K562 (cell line): ENCODE data around the gene VWA7. TPM values are rescaled to one million over a fixed set of nuclear protein-coding genes. Genes with fewer than 3 reads are reported as not detected.
A peak's percentile ranks its signal among the peaks of the same experiment; 100 is the strongest.

ENCODE experiments used
- ELF1 ChIP-seq: fragments of 200-800 bp; sonication (Bioruptor generic); IDR thresholded peaks from 2 replicates; pipeline ENCODE4 v1.6.1; 2016; ENCODE audit warnings: missing genetic modification characterization, missing compliant biosample characterization
- ELK3 ChIP-seq: fragments of 450-650 bp; formaldehyde crosslinking; IDR thresholded peaks from 2 replicates; pipeline ENCODE4 v1.4.0; 2020; ENCODE audit warnings: mild to moderate bottlenecking
- ILF3 ChIP-seq: fragments of 450-650 bp; IDR thresholded peaks from 2 replicates; pipeline ENCODE4 v1.6.1; 2018; ENCODE audit warnings: antibody characterized with exemption, mild to moderate bottlenecking, moderate library complexity, borderline replicate concordance
- MXD1 ChIP-seq: fragments of 250-450 bp; sonication (Bioruptor Pico); IDR thresholded peaks from 2 replicates; pipeline ENCODE4 v1.8.0; 2021; ENCODE audit warnings: borderline replicate concordance, mild to moderate bottlenecking, moderate library complexity; ENCODE audit not compliant: poor library complexity, severe bottlenecking
- NCOA1 ChIP-seq: fragments of 450-650 bp; IDR thresholded peaks from 2 replicates; pipeline ENCODE4 v1.6.1; 2016; ENCODE audit warnings: low read depth
- NUFIP1 ChIP-seq: fragments of 450-650 bp; IDR thresholded peaks from 2 replicates; pipeline ENCODE4 v1.6.1; 2018; ENCODE audit not compliant: partially characterized antibody
- PHTF2 ChIP-seq: fragments of 250-450 bp; sonication (Bioruptor Pico); IDR thresholded peaks from 2 replicates; pipeline ENCODE4 v1.5.0; 2021; ENCODE audit warnings: mild to moderate bottlenecking
- PML ChIP-seq: IDR thresholded peaks from 2 replicates; pipeline ENCODE4 v1.6.1; 2012; ENCODE audit warnings: low read length, inconsistent platforms
- RAD51 ChIP-seq: fragments of 450-650 bp; IDR thresholded peaks from 2 replicates; pipeline ENCODE4 v1.7.1; 2016; ENCODE audit warnings: low read depth, mild to moderate bottlenecking, borderline replicate concordance
- SMARCA4 ChIP-seq: fragments of 450-650 bp; IDR thresholded peaks from 2 replicates; pipeline ENCODE4 v1.6.1; 2016
- ZBTB1 ChIP-seq: sonication (generic); formaldehyde crosslinking; IDR thresholded peaks from 2 replicates; pipeline ENCODE4 v1.8.1; 2023; ENCODE audit warnings: missing genetic modification reagents, low read depth, mild to moderate bottlenecking, borderline replicate concordance
- ZNF324 ChIP-seq: fragments of 250-450 bp; sonication (Bioruptor Pico); IDR thresholded peaks from 2 replicates; pipeline ENCODE4 v1.4.0; 2020; ENCODE audit warnings: mild to moderate bottlenecking
- ZNF436 ChIP-seq: fragments of 250-450, 450-650 bp; sonication (Bioruptor Pico); formaldehyde crosslinking; IDR thresholded peaks from 2 replicates; pipeline ENCODE4 v1.7.0; 2020; ENCODE audit warnings: mild to moderate bottlenecking
- ZNF695 ChIP-seq: fragments of 450-650 bp; formaldehyde crosslinking; IDR thresholded peaks from 2 replicates; pipeline ENCODE4 v1.4.0; 2020; ENCODE audit warnings: mild to moderate bottlenecking, moderate library complexity
- ZNF696 ChIP-seq: fragments of 250-450 bp; sonication (Bioruptor Pico); conservative IDR thresholded peaks from 2 replicates; pipeline ENCODE4 v1.4.0; 2020; ENCODE audit warnings: mild to moderate bottlenecking, moderate library complexity
- polyA plus RNA-seq, 8 experiments: library from polyadenylated mRNA; depleted of rRNA in 4 of 8; stranded (reverse) in 5 of 8; unstranded in 3 of 8; fragments of >200 nt; fragmentation: Nextera tagmentation in 2 of 8; fragmentation: Illumina TruSeq in 1 of 8; extraction: Ambion mirVana in 2 of 8; extraction: Trizol in 1 of 8; gene quantifications; 2 replicates each; pipeline versions ENCODE4 v1.2.1 to v1.2.3, GENCODE V29; 2011 to 2014; ENCODE audit warnings: inconsistent platforms in 1 of 8, missing spikeins in 1 of 8
- total RNA-seq, 7 experiments: library from RNA; depleted of rRNA in 6 of 7; stranded (reverse); fragments of >200 nt in 6 of 7; fragmentation: Illumina TruSeq in 2 of 7; extraction: Trizol in 2 of 7; gene quantifications; 2 replicates each; pipeline versions ENCODE4 v1.2.1 to v1.2.3, GENCODE V29; 2011 to 2021; ENCODE audit warnings: low replicate concordance in 1 of 7
- TF ChIP-seq, protein P1 (sequence below): fragments of 250-450 bp; sonication (Bioruptor Pico); IDR thresholded peaks from 2 replicates; pipeline ENCODE4 v1.8.0; 2022; ENCODE audit warnings: inconsistent platforms
- TF ChIP-seq, protein P2 (sequence below): fragments of 250-450 bp; sonication (Bioruptor Pico); IDR thresholded peaks from 2 replicates; pipeline ENCODE4 v1.5.0; 2021
- TF ChIP-seq, protein P3 (sequence below): sonication (generic); formaldehyde crosslinking; IDR thresholded peaks from 2 replicates; pipeline ENCODE4 v1.8.1; 2023; ENCODE audit warnings: missing genetic modification reagents, mild to moderate bottlenecking, borderline replicate concordance

The VWA7 gene
- total and polyA plus RNA-seq, 9 of the 15 experiments (the other 6 are each of a cell fraction or from before 2014, with no cell fraction given): 0.18 to 2.9 (median 0.95) TPM

- TF ChIP-seq ILF3: no peak
- TF ChIP-seq ZBTB1 (CRISPR knock-in tag): no peak; the same call in 1 of the 2 replicates
- no peak for TF ChIP-seq ZNF695 (CRISPR knock-in tag)
- peak; percentile 29; the same call in 1 of the 2 replicates for TF ChIP-seq ZNF436 (CRISPR knock-in tag)
- TF ChIP-seq ZNF696 (CRISPR knock-in tag): no peak
- TF ChIP-seq PHTF2 (CRISPR knock-in tag): 0 out of 2 replicates have a peak, but pooled peaks have one; percentile 13
- TF ChIP-seq NUFIP1: no peak
- TF ChIP-seq MXD1: peak; percentile 83
- TF ChIP-seq NCOA1: no peak; the same call in 1 of the 2 replicates
- TF ChIP-seq, protein P1, sequence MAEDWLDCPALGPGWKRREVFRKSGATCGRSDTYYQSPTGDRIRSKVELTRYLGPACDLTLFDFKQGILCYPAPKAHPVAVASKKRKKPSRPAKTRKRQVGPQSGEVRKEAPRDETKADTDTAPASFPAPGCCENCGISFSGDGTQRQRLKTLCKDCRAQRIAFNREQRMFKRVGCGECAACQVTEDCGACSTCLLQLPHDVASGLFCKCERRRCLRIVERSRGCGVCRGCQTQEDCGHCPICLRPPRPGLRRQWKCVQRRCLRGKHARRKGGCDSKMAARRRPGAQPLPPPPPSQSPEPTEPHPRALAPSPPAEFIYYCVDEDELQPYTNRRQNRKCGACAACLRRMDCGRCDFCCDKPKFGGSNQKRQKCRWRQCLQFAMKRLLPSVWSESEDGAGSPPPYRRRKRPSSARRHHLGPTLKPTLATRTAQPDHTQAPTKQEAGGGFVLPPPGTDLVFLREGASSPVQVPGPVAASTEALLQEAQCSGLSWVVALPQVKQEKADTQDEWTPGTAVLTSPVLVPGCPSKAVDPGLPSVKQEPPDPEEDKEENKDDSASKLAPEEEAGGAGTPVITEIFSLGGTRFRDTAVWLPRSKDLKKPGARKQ (CRISPR knock-in tag): no peak
- TF ChIP-seq, protein P2, sequence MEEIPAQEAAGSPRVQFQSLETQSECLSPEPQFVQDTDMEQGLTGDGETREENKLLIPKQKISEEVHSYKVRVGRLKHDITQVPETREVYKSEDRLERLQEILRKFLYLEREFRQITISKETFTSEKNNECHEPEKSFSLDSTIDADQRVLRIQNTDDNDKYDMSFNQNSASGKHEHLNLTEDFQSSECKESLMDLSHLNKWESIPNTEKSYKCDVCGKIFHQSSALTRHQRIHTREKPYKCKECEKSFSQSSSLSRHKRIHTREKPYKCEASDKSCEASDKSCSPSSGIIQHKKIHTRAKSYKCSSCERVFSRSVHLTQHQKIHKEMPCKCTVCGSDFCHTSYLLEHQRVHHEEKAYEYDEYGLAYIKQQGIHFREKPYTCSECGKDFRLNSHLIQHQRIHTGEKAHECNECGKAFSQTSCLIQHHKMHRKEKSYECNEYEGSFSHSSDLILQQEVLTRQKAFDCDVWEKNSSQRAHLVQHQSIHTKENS (CRISPR knock-in tag): no peak
- peak; percentile 71; the same call in 1 of the 2 replicates for TF ChIP-seq ELK3 (CRISPR knock-in tag)
- TF ChIP-seq PML: peak; percentile 88
- peak; percentile 25; the same call in 1 of the 2 replicates for TF ChIP-seq SMARCA4
- TF ChIP-seq ELF1: peak; percentile 85
- TF ChIP-seq, protein P3, sequence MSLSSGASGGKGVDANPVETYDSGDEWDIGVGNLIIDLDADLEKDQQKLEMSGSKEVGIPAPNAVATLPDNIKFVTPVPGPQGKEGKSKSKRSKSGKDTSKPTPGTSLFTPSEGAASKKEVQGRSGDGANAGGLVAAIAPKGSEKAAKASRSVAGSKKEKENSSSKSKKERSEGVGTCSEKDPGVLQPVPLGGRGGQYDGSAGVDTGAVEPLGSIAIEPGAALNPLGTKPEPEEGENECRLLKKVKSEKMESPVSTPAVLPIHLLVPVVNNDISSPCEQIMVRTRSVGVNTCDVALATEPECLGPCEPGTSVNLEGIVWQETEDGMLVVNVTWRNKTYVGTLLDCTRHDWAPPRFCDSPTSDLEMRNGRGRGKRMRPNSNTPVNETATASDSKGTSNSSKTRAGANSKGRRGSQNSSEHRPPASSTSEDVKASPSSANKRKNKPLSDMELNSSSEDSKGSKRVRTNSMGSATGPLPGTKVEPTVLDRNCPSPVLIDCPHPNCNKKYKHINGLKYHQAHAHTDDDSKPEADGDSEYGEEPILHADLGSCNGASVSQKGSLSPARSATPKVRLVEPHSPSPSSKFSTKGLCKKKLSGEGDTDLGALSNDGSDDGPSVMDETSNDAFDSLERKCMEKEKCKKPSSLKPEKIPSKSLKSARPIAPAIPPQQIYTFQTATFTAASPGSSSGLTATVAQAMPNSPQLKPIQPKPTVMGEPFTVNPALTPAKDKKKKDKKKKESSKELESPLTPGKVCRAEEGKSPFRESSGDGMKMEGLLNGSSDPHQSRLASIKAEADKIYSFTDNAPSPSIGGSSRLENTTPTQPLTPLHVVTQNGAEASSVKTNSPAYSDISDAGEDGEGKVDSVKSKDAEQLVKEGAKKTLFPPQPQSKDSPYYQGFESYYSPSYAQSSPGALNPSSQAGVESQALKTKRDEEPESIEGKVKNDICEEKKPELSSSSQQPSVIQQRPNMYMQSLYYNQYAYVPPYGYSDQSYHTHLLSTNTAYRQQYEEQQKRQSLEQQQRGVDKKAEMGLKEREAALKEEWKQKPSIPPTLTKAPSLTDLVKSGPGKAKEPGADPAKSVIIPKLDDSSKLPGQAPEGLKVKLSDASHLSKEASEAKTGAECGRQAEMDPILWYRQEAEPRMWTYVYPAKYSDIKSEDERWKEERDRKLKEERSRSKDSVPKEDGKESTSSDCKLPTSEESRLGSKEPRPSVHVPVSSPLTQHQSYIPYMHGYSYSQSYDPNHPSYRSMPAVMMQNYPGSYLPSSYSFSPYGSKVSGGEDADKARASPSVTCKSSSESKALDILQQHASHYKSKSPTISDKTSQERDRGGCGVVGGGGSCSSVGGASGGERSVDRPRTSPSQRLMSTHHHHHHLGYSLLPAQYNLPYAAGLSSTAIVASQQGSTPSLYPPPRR (CRISPR knock-in tag): peak; percentile 44; the same call in 1 of the 2 replicates
- TF ChIP-seq RAD51: no peak
- no peak for TF ChIP-seq ZNF324
These were observed 29.5 kb upstream of the VWA7 start, which contains the start of gene LSM2 (continued) for GRCh38 chr6:31806470-31807272.
